HepG2 (cell line): ENCODE results near the gene TAS2R40. TPM values are rescaled to one million over a fixed set of nuclear protein-coding genes. Genes with fewer than 3 reads are reported as not detected.
A peak's percentile ranks its signal among the peaks of the same experiment; 100 is the strongest.

Experiments
- CC2D1A ChIP-seq: sonication (generic); formaldehyde crosslinking; IDR thresholded peaks from 2 replicates; pipeline ENCODE4 v1.8.1; 2023; ENCODE audit warnings: mild to moderate bottlenecking, missing genetic modification reagents
- EEA1 ChIP-seq: sonication (generic); formaldehyde crosslinking; IDR thresholded peaks from 2 replicates; pipeline ENCODE4 v1.5.1; 2020; ENCODE audit warnings: mild to moderate bottlenecking, missing genetic modification reagents, borderline replicate concordance
- GATAD1 ChIP-seq: IDR thresholded peaks from 2 replicates; pipeline ENCODE4 v1.6.1; 2016; ENCODE audit warnings: missing genetic modification reagents, missing compliant biosample characterization
- IKZF1 ChIP-seq: fragments of 450-650 bp; IDR thresholded peaks from 2 replicates; pipeline ENCODE4 v1.7.1; 2016
- KLF15 ChIP-seq: sonication (generic); formaldehyde crosslinking; IDR thresholded peaks from 2 replicates; pipeline ENCODE4 v1.8.1; 2023; ENCODE audit warnings: borderline replicate concordance, mild to moderate bottlenecking, inconsistent platforms, missing genetic modification reagents, mixed read lengths
- MTA3 ChIP-seq: sonication (generic); formaldehyde crosslinking; IDR thresholded peaks from 2 replicates; pipeline ENCODE4 v1.4.0; 2020; ENCODE audit warnings: missing genetic modification reagents
- MYC ChIP-seq: sonication (generic); formaldehyde crosslinking; IDR thresholded peaks from 2 replicates; pipeline ENCODE4 v1.9.0; 2021; ENCODE audit warnings: missing genetic modification reagents, borderline replicate concordance
- NCOR1 ChIP-seq: fragments of 200-600 bp; sonication (generic); IDR thresholded peaks from 2 replicates; pipeline ENCODE4 v1.7.0; 2017; ENCODE audit warnings: antibody characterized with exemption, low read length, borderline replicate concordance
- NPAS2 ChIP-seq: sonication (generic); formaldehyde crosslinking; IDR thresholded peaks from 2 replicates; pipeline ENCODE4 v1.8.0; 2022; ENCODE audit warnings: mild to moderate bottlenecking, missing genetic modification reagents, borderline replicate concordance
- RFX3 ChIP-seq: IDR thresholded peaks from 2 replicates; pipeline ENCODE4 v1.6.1; 2016; ENCODE audit warnings: missing biosample characterization, missing genetic modification reagents
- SP1 ChIP-seq, 2 experiments: fragments of 450-650 bp in 1 of 2; sonication (generic) in 1 of 2; formaldehyde crosslinking in 1 of 2; IDR thresholded peaks; 2 replicates each; pipeline versions ENCODE4 v1.4.0 to v1.6.1; 2016 to 2020; ENCODE audit warnings: missing genetic modification reagents in 1 of 2
- SSRP1 ChIP-seq: IDR thresholded peaks from 2 replicates; pipeline ENCODE4 v1.6.1; 2016; ENCODE audit warnings: control low read depth
- U2AF1 ChIP-seq: fragments of 200-400 bp; formaldehyde crosslinking; optimal IDR thresholded peaks from 2 replicates; pipeline ENCODE3; 2017; ENCODE audit warnings: mild to moderate bottlenecking, low read depth, low read length
- ZBTB42 ChIP-seq: sonication (generic); formaldehyde crosslinking; IDR thresholded peaks from 2 replicates; pipeline ENCODE4 v1.5.0; 2020; ENCODE audit warnings: mild to moderate bottlenecking, missing genetic modification reagents
- ZNF142 ChIP-seq: sonication (generic); formaldehyde crosslinking; IDR thresholded peaks from 2 replicates; pipeline ENCODE4 v1.4.0; 2020; ENCODE audit warnings: missing genetic modification reagents
- ZNF337 ChIP-seq: sonication (generic); formaldehyde crosslinking; IDR thresholded peaks from 2 replicates; pipeline ENCODE4 v1.5.1; 2020; ENCODE audit warnings: missing genetic modification reagents, low read depth, mild to moderate bottlenecking, borderline replicate concordance
- ZNF512 ChIP-seq: sonication (generic); formaldehyde crosslinking; IDR thresholded peaks from 2 replicates; pipeline ENCODE4 v1.4.0; 2020; ENCODE audit warnings: mild to moderate bottlenecking, missing genetic modification reagents
- ZNF530 ChIP-seq: sonication (generic); formaldehyde crosslinking; IDR thresholded peaks from 2 replicates; pipeline ENCODE4 v1.5.0; 2020; ENCODE audit warnings: low read depth, mild to moderate bottlenecking, missing genetic modification reagents
- ZNF547 ChIP-seq: sonication (generic); formaldehyde crosslinking; IDR thresholded peaks from 2 replicates; pipeline ENCODE4 v1.5.1; 2020; ENCODE audit warnings: mild to moderate bottlenecking, missing genetic modification reagents
- ZNF550 ChIP-seq: sonication (generic); formaldehyde crosslinking; IDR thresholded peaks from 2 replicates; pipeline ENCODE4 v1.4.0; 2020; ENCODE audit warnings: mild to moderate bottlenecking, missing genetic modification reagents, borderline replicate concordance
- ZNF749 ChIP-seq: sonication (generic); formaldehyde crosslinking; IDR thresholded peaks from 2 replicates; pipeline ENCODE4 v1.8.0; 2022; ENCODE audit warnings: mild to moderate bottlenecking, missing genetic modification reagents, moderate library complexity, borderline replicate concordance
- ZNF781 ChIP-seq: sonication (generic); formaldehyde crosslinking; IDR thresholded peaks from 2 replicates; pipeline ENCODE4 v1.5.1; 2020; ENCODE audit warnings: borderline replicate concordance, mild to moderate bottlenecking, missing genetic modification reagents; ENCODE audit errors: not compliant biosample characterization
- ZNF850 ChIP-seq: sonication (generic); formaldehyde crosslinking; conservative IDR thresholded peaks from 2 replicates; pipeline ENCODE4 v1.9.0; 2021; ENCODE audit warnings: mild to moderate bottlenecking, missing genetic modification reagents
- polyA plus RNA-seq, 8 experiments: library from polyadenylated mRNA; depleted of rRNA in 3 of 8; stranded (reverse) in 7 of 8; unstranded in 1 of 8; fragments of >200 nt; fragmentation: Illumina TruSeq in 4 of 8; extraction: Trizol in 4 of 8; gene quantifications; 2 replicates each; pipeline versions ENCODE4 v1.2.1 to v1.2.3, GENCODE V29; 2011 to 2016; ENCODE audit warnings: low read depth in 4 of 8, missing spikeins in 1 of 8, mixed read lengths in 1 of 8; ENCODE audit not compliant: insufficient read depth in 1 of 8
- total RNA-seq, 5 experiments: library from RNA; depleted of rRNA; stranded (reverse); fragments of >200 nt; fragmentation: Illumina TruSeq; extraction: Trizol; gene quantifications; 2 replicates each; pipeline ENCODE4 v1.2.3, GENCODE V29; 2016; ENCODE audit warnings: low read depth in 1 of 5

TAS2R40 gene
- total and polyA plus RNA-seq, 2 of the 13 experiments (the other 11 are each of a cell fraction or from before 2014, with no cell fraction given) = not detected

GRCh38 chr7:143263266-143264195, 41.7 kb downstream of the TAS2R40 start, which contains the start of gene GSTK1 (continued):
- TF ChIP-seq ZNF781 (peak; percentile 74), ZNF749 (CRISPR knock-in tag) (peak; percentile 92), ZBTB42 (CRISPR knock-in tag) (no peak), ZNF337 (CRISPR knock-in tag) (no peak), GATAD1 (CRISPR knock-in tag) (peak; percentile 73), ZNF530 (CRISPR knock-in tag) (no peak), MYC (CRISPR knock-in tag) (peak; percentile 89), KLF15 (CRISPR knock-in tag) (peak; percentile 67; the same call in 1 of the 2 replicates), ZNF850 (CRISPR knock-in tag) (no peak), SSRP1 (CRISPR knock-in tag) (no peak; the same call in 1 of the 2 replicates), ZNF512 (CRISPR knock-in tag) (no peak), MTA3 (CRISPR knock-in tag) (no peak), RFX3 (CRISPR knock-in tag) (no peak), CC2D1A (CRISPR knock-in tag) (no peak), NPAS2 (CRISPR knock-in tag) (no peak), ZNF550 (CRISPR knock-in tag) (no peak), IKZF1 (no peak), ZNF142 (peak; percentile 50; the same call in 1 of the 2 replicates), NCOR1 (peak; percentile 65; the same call in 1 of the 2 replicates), SP1 (IDR thresholded peaks at IDR 0.05) (no peak), SP1 (CRISPR knock-in tag; IDR thresholded peaks at IDR 0.05) (peak; percentile 34; the same call in 1 of the 2 replicates), ZNF547 (no peak; the same call in 1 of the 2 replicates), EEA1 (no peak), U2AF1 (peak; percentile 85)
